ENCODE measurements around the gene STXBP5L.
A peak's percentile ranks its signal among the peaks of the same experiment; 100 is the strongest.
"Not testable (repeated sequence)": the region's sequence is repeated elsewhere in the genome, so short reads cannot be mapped to it uniquely, and the experiment has no call there.

STXBP5L gene

GRCh38 chr3:121424549-121424948 is 516.5 kb downstream of the STXBP5L start:
- DNase-seq (ENCODE audit: low read depth), result no peak
- TF ChIP-seq CTCF (IDR thresholded peaks at IDR 0.05; ENCODE audit: low read length, missing control alignments), result no peak
- no peak overlapping the region for H3K4me3 ChIP-seq (replicated peaks; ENCODE audit: low read depth, low read length)

DNA sequence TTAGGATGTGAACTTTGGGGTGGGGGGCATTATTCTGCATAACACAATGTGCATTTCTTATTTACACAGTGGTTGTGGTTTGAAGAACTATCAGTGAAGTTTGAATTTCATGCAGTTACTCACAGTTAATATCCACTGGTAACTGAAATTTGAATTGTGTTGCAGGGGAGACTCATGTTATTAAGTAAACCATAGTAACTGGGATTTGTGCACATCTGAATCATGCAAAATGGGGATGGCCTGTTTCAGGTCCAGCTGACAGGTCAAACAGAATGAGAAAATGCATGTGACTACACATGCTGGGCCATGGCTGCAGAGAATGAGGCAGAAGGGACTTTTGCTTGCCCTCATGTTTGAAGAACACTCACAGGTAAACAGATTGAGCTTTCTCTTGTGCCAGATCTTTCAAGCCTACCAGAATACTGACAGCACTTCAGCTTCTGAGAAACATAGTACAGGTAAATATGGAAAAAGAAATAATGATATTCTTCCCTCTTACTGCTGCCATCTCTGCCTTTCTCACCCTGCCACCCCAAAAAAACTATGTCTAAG is 522.7 kb downstream of the STXBP5L start:
- H3K4me3 ChIP-seq (replicated peaks; ENCODE audit: low read depth, low read length), result no peak overlapping the region
- DNase-seq (ENCODE audit: low read depth), result no peak
- no peak for TF ChIP-seq CTCF (IDR thresholded peaks at IDR 0.05; ENCODE audit: low read length, missing control alignments)

DNA sequence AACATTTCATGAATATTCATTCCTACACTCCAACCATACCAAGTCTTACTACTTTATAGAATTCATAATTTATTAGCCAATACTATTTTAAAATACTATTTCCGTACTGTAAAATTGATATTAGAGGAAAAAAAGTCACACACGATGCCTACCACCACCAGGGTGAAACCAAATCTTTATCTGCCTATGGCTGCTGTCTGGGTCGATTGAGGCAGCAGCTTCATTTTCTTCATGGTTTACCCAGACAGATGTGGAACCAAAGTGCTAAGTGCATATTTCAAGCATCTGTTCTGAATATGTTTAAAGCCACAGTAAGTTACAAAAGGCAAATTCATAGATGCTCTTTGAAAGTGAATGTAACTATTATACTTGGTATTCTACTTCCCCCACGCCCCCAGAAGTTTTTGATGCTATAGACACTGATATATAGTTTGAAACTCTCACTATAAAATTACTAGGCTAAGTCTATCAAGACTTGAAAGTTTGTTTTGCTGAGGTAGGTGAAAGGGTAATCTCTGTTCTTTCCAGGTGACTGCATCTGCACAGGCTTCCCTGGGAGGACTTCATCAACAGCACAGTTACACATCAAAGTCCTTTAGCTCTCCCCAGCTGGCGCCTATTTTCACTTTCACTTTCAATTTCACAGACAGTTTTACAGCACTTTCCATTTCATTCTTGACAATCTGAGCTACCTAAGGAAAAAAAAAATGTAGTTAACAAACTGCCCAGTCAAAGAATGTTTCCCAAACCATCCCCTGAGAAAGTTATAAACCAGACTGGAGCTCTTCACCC is 523.9 kb downstream of the STXBP5L start:
- peak; percentile 56 for DNase-seq (ENCODE audit: low read depth)
- peak overlapping the region; percentile 42 for H3K4me3 ChIP-seq (replicated peaks; ENCODE audit: low read depth, low read length)
- TF ChIP-seq CTCF (IDR thresholded peaks at IDR 0.05; ENCODE audit: low read length, missing control alignments), result no peak

GRCh38 chr3:121436074-121436473 is 528.1 kb downstream of the STXBP5L start:
- DNase-seq (ENCODE audit: low read depth), result no peak
- H3K4me3 ChIP-seq (replicated peaks; ENCODE audit: low read depth, low read length), result no peak overlapping the region
- TF ChIP-seq CTCF (IDR thresholded peaks at IDR 0.05; ENCODE audit: low read length, missing control alignments), result no peak

DNA sequence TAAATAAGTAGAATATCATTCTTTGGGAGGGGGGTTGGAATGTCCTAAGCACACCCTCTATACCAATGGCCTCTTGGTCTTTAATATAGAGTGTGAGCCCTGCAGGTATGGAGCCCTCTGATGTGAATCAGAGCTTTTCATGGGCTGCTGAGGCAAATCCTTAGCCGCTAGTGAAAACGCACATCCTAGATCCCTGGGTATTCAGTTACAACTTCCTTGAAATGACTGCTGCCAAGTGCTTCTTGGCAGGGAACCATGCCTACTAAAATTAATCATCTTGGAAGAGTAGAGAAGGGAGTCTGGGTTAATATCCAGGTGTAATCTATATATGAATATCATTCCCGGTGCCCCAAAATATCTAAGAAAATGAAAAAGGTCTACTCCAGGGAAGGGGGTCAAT is 528.6 kb downstream of the STXBP5L start:
- TF ChIP-seq CTCF (IDR thresholded peaks at IDR 0.05; ENCODE audit: low read length, missing control alignments), result no peak
- no peak overlapping the region for H3K4me3 ChIP-seq (replicated peaks; ENCODE audit: low read depth, low read length)
- DNase-seq (ENCODE audit: low read depth), result no peak

DNA sequence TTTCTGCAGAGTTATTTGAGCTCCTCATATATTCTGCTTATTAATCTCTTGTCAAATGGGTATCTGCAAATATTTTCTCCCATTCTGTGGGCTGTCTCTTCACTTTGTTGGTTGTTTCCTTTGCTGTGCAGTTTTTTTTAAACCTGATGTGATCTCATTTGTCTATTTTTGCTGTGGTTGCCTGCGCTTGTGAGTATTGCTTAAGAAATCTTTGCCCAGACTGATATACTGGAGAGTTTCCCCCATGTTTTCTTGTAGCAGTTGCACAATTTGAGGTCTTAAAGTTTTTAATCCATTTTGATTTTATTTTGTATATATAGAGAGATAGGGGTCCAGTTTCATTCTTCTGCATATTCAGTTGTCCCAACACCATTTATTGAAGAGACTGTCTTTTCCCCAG is 535.5 kb downstream of the STXBP5L start:
- no peak overlapping the region for H3K4me3 ChIP-seq (replicated peaks; ENCODE audit: low read depth, low read length)
- no peak for TF ChIP-seq CTCF (IDR thresholded peaks at IDR 0.05; ENCODE audit: low read length, missing control alignments)
- no peak for DNase-seq (ENCODE audit: low read depth)

DNA sequence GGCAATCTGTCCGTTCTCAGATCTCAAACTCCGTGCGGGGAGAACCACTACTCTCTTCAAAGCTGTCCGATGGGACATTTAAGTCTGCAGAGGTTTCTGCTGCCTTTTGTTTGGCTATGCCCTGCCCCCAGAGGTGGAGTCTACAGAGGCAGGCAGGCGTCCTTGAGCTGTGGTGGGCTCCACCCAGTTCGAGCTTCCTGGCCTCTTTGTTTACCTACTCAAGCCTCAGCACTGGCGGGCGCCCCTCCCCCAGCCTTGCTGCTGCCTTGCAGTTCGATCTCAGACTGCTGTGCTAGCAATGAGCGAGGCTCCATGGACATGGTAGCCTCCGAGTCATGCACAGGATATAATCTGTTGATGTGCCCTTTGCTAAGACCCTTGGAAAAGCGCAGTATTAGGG is 543.7 kb downstream of the STXBP5L start:
- not testable (repeated sequence) for DNase-seq (ENCODE audit: low read depth)

More for the DNA sequence above, 543.7 kb downstream of the STXBP5L start:
- not testable (repeated sequence) for H3K4me3 ChIP-seq (replicated peaks; ENCODE audit: low read depth, low read length)
